ENCODE measurements around the gene MGST1. TPM values are rescaled to one million over a fixed set of nuclear protein-coding genes. Genes with fewer than 3 reads are reported as not detected.
"Not testable (repeated sequence)": the region's sequence is repeated elsewhere in the genome, so short reads cannot be mapped to it uniquely, and the experiment has no call there.

The MGST1 gene
- total RNA-seq, 1 donor from 2014 or later: 35.2 TPM

GRCh38 chr12:16348435-16349130 is 1.1 kb downstream of the MGST1 start:
- intact Hi-C loops (cut with DNase I): no loop called here
- ATAC-seq (ENCODE audit: poor library complexity) (peak; percentile 16), DNase-seq (no peak)

- ATAC-seq (ENCODE audit: poor library complexity) (peak; percentile 71), DNase-seq (peak; percentile 66)
- intact Hi-C loops (cut with DNase I): no loop called here
Observed at GRCh38 chr12:16349131-16349460, 1.7 kb downstream of the MGST1 start.

- DNase-seq: peak; percentile 40
Observed at GRCh38 chr12:16350682-16351081, 3.2 kb downstream of the MGST1 start.

GRCh38 chr12:16352481-16352880 is 5.0 kb downstream of the MGST1 start:
- ATAC-seq (ENCODE audit: poor library complexity) (no peak), DNase-seq (no peak)
- intact Hi-C loops (cut with DNase I): no loop called here

More at GRCh38 chr12:16350682-16351081, 3.2 kb downstream of the MGST1 start:
- peak; percentile 8 for ATAC-seq (ENCODE audit: poor library complexity)
- intact Hi-C loops (cut with DNase I): no loop called here

- no peak for ATAC-seq (ENCODE audit: poor library complexity)
- no peak for DNase-seq
- intact Hi-C loops (cut with DNase I): no loop called here
Observed at GRCh38 chr12:16358878-16359277, 11.4 kb downstream of the MGST1 start.

- ATAC-seq (ENCODE audit: poor library complexity) (peak; percentile 61), DNase-seq (peak; percentile 78)
- intact Hi-C loops (cut with DNase I): no loop called here
Observed at GRCh38 chr12:16359512-16360491, 12.4 kb downstream of the MGST1 start.

- intact Hi-C loops (cut with DNase I): no loop called here
- ATAC-seq (ENCODE audit: poor library complexity) (no peak), DNase-seq (no peak)
Observed at GRCh38 chr12:16361142-16361783, 13.8 kb downstream of the MGST1 start.

GRCh38 chr12:16362550-16362949 is 15.1 kb downstream of the MGST1 start:
- ATAC-seq (ENCODE audit: poor library complexity): no peak
- intact Hi-C loops (cut with DNase I): no loop called here
- no peak for DNase-seq

GRCh38 chr12:16369156-16369555 is 21.7 kb downstream of the MGST1 start:
- ATAC-seq (ENCODE audit: poor library complexity) (no peak), DNase-seq (no peak)
- intact Hi-C loops (cut with DNase I): no loop called here

- intact Hi-C loops (cut with DNase I): no loop called here
- DNase-seq (no peak), ATAC-seq (ENCODE audit: poor library complexity) (no peak)
Observed at GRCh38 chr12:16370096-16370495, 22.7 kb downstream of the MGST1 start.

GRCh38 chr12:16382652-16383312 is 35.3 kb downstream of the MGST1 start:
- intact Hi-C loops (cut with DNase I); DNase-seq; ATAC-seq (ENCODE audit: poor library complexity): not testable (repeated sequence)

GRCh38 chr12:16384732-16385131 is 37.3 kb downstream of the MGST1 start:
- intact Hi-C loops (cut with DNase I): no loop called here
- DNase-seq: no peak
- ATAC-seq (ENCODE audit: poor library complexity): no peak

GRCh38 chr12:16385782-16386646 is 38.6 kb downstream of the MGST1 start:
- intact Hi-C loops (cut with DNase I): no loop called here
- DNase-seq: no peak
- peak; percentile 83 for ATAC-seq (ENCODE audit: poor library complexity)

GRCh38 chr12:16387919-16388318 is 40.5 kb downstream of the MGST1 start:
- DNase-seq (no peak), ATAC-seq (ENCODE audit: poor library complexity) (no peak)
- intact Hi-C loops (cut with DNase I): no loop called here

- ATAC-seq (ENCODE audit: poor library complexity) (no peak), DNase-seq (no peak)
- intact Hi-C loops (cut with DNase I): no loop called here
Observed at GRCh38 chr12:16389594-16389993, 42.1 kb downstream of the MGST1 start.

GRCh38 chr12:16392846-16393535 is 45.5 kb downstream of the MGST1 start:
- ATAC-seq (ENCODE audit: poor library complexity) (no peak), DNase-seq (no peak)
- intact Hi-C loops (cut with DNase I): no loop called here

GRCh38 chr12:16399101-16399500 is 51.7 kb downstream of the MGST1 start:
- DNase-seq (no peak), ATAC-seq (ENCODE audit: poor library complexity) (no peak)
- intact Hi-C loops (cut with DNase I): no loop called here

All from Right ventricle myocardium superior (tissue), 1 donor.